Renal cortex interstitium (tissue), 11 donors: ENCODE measurements around the gene CCM2. TPM values are rescaled to one million over a fixed set of nuclear protein-coding genes. Genes with fewer than 3 reads are reported as not detected.

ENCODE experiments used
- DNase-seq, 11 donors: peaks; one replicate each; pipeline ENCODE4 v3.0.0-alpha.2; 2013; ENCODE audit warnings: low read depth in 9 of 11, low spot score in 4 of 11; ENCODE audit errors: extremely low read depth in 1 of 11
- polyA plus RNA-seq, 3 donors: library from polyadenylated mRNA; unstranded; fragments of 120-200 nt; gene quantifications; one replicate each; pipeline ENCODE4 v1.2.1, GENCODE V29; 2013; ENCODE audit not compliant: insufficient read length in 3 of 3

CCM2 gene
- polyA plus RNA-seq, 3 donors = 23.8 to 32.9 (median 26.1) TPM

DNA sequence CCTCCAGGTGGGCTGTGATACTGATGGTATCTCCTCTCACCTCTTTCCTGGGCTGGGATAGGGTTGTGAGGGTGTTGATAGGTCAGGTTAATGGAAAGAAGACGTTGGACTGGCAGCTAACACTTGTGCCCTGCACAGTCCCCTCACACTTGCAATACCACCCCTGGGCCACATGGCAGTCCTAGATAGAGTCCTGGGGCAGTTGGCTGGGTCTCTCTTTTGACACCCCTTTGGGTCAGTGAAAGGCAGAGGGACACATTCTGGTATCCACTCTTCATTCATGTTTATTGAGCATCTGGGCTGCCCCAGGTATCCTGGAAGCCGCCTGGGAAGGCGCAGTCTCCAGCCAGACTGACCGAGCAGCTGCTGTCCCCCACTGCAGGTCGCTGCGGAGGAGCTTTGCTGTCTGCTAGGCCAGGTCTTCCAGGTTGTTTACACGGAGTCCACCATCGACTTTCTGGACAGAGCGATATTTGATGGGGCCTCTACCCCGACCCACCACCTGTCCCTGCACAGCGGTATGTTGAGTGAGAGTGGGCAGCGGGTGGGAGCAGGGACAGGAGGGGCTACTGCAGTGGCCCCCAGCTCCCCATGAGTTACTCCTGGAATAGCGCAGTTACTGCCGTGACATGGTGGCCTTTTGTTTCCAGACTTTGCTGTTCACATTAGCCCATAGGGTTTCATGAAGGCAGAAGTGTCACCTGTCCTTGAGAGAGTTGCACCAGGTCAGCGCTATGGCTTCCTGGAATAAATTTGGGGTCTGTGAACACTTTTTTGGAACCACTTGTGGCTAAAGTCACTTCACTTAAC lies 69.6 kb downstream of the CCM2 start:
- no peak for DNase-seq

GRCh38 chr7:45070254-45070642 lies 70.2 kb downstream of the CCM2 start:
- no peak for DNase-seq

DNA sequence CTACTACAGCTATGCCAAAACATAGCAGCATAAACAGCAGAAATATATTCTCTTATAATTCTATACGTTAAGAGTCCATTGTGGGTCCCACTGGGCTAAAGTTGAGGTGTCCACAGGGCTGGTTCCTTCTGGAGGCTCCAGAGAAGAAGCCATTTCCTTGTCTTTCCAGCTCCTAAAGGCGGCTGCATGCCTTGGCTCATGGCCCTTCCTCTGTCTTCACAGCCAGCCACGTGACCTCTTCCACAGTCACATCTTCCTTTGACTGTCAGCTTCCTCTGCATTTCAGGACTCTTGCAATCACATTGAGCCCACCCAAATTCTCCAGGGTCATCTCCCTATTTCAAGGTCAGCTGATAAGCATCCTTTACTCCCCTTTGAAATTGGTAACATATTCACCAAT lies 71.5 kb downstream of the CCM2 start:
- no peak for DNase-seq

DNA sequence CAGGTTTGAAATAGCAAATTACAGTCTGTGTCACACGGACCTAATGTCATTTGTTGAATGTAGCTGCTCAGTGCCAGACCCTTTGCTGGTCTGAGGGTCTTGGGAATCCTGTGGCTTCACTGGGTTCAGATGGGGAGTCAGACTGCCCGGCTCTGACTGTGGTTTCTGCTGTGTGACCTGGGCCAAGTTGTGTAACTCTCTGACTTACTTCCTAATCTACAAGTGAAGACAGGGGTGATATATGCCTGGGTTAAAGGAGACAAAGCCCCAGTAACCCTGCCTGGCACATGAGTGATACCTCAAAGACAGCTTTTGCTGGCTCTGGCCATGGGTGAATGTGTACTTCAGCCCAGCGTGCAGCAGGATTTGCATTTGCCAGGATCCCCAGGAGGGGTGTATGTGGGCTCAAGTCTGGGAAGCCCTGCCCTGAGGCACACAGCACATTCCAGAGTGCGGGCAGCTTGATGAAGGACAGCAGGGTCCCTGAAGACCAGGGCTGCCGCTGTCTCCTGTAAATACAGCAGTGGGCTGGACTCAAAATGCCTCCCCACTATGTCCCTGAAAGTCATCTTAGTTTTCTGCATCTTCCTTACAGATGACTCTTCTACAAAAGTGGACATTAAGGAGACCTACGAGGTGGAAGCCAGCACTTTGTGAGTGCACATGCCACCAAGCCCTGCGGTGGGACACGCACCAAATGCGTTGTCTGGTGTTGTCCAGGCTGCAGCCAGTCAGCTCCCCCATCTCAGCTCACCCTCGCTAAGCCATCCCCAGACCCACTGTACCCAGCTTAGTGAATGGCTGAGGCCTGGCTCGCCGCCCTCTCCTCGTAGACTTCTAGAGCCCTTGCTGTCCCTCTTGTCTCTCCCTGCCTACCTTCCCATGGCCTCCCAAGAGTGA lies 72.4 kb downstream of the CCM2 start:
- DNase-seq = no peak

DNA sequence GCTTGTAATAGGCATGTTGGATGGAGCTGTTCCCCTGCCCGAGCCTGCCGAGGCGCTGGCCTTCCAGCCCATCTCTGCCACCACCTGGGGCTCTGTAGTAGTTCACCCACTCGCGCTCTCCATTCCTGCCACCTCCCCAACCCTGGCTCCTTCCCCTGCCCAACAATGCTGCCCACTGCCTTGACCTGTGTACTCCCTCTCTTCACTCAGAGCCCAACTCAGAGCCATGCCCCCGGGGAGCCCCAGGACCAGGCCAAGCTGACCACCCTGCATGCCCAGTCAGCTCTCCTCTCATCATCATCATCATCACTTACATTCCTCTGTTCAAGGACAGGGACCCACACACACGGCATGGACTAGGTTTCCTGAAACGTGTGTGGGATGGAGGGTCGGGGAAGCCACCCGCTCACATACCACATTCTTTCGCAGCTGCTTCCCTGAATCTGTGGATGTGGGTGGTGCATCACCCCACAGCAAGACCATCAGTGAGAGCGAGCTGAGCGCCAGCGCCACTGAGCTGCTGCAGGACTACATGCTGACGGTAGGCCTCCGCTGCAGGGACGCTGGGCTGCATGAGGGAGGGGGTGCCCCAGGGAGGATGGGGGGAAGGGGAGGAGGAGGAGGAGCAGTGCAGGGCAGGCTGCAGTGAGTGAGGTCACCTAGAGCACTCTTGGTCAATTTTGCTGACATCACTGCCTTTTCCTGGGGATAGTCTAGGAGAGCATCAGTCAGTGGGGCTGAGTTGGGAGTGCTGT lies 73.2 kb downstream of the CCM2 start:
- no peak for DNase-seq

- DNase-seq = no peak
These were observed 74.0 kb downstream of the CCM2 start for GRCh38 chr7:45073786-45074527.

DNA sequence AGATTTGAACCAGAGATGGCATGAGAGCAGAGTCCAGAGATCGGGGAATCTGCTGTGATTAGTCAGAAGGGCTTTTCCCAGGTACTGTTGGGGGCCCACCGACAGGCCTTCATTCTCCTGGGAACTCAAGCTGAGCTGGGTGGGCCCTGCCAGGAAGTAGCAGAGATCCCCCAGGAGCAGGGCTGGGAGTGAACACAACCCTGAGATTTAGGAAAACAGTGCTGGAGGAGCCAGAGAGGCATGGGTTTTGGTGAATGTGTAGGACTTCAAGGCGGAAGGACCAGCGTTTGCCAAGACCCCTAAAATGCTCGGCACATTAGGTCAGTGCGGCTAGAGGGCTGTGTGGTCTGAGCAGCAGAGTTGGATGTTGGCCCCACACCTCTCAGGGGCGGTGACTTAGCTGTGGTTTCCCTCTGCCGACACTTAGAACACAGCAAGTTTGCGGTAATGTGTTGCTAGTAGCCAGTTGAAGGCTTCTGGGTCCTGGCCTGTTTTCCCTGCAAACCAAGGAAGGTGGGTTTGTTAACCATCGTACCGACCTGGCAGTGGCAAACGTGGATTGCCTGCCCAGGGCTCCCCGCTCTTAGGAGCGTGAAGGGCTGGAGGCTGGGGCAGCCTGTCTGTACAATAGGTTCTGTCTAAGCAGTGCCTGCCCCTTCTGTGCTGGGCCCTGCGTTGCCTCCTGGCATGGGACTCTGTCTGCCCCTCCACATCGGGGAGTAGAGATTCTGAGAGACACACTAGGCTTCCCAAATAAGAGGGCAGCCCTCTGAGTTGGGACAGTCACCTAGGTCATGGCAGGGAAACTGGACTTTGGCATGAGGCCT lies 74.7 kb downstream of the CCM2 start:
- no peak for DNase-seq

DNA sequence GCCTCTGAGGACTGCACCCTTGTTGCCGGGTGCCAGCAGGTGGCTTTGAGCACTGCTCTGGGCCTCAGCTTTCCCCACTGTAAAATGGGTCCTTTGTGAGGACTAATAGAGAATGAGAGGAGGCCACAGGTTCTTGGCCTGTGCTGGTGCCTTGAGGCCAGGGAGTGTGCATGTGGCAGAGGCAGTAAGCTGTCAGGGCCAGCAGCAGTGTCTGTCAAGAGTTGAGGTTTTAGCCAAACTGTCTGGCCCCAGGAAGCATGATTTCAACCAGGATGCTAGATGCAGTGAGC lies 75.3 kb downstream of the CCM2 start:
- no peak for DNase-seq

DNA sequence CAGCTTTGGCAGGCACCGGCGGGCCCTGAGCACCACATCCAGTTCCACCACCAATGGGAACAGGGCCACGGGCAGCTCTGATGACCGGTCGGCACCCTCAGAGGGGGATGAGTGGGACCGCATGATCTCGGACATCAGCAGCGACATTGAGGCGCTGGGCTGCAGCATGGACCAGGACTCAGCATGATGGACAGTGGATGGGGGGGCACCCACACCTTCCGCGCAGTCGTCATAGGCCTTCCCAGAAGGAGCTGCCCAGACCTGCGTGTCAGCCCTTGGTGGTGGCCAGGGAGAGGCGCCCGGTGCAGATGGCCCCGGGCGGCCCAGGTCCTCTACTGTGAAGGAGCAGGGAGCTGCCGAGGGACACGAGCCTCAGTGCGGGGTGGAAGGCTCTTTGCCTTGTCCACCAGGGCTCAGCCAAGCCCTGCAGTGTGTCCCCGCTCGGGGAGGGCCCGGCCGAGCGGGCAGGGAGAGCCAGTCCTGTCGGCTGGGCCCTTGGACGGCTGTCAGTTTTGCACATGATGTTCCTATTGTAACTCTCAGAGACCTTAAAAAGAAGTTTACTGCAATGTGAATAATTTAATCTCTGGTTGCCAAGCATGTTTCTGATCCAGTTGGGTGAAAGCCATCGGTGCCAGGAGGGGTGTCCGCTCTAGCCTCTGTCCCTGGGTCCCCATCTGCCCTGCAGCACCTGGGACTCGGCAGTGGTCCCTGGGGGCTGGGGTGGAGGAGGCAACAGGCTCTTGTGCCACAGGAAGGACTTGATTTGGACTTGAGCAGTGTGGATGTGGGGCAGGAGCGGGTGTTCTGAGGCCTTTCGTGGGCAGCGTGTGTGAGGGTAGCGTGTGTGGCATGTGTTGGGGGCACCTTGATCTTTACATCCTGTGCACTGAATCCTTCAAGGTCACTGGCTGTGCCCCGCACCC lies 76.1 kb downstream of the CCM2 start:
- DNase-seq = no peak

- DNase-seq = no peak
These were observed 76.9 kb downstream of the CCM2 start for GRCh38 chr7:45076946-45077345.

DNA sequence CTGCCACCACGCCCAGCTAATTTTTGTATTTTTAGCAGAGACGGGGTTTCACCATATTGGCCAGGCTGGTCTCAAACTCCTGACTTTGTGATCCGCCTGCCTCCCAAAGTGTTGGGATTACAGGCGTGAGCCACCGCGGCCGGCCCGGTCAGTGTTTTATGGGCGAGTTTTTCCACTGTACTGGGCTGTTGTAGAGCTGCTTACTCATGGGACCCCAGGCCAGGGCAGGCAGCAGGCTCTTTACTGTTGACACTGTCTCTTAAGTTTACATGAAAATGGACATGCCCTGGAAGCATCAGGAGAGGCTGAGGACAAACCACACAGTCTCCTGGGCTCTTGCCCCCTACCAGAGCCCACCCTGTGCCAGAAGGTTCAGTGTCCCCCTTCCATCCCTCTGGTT lies 77.6 kb downstream of the CCM2 start:
- DNase-seq = no peak

- no peak for DNase-seq
These were observed 78.2 kb downstream of the CCM2 start for GRCh38 chr7:45078125-45078681.

DNA sequence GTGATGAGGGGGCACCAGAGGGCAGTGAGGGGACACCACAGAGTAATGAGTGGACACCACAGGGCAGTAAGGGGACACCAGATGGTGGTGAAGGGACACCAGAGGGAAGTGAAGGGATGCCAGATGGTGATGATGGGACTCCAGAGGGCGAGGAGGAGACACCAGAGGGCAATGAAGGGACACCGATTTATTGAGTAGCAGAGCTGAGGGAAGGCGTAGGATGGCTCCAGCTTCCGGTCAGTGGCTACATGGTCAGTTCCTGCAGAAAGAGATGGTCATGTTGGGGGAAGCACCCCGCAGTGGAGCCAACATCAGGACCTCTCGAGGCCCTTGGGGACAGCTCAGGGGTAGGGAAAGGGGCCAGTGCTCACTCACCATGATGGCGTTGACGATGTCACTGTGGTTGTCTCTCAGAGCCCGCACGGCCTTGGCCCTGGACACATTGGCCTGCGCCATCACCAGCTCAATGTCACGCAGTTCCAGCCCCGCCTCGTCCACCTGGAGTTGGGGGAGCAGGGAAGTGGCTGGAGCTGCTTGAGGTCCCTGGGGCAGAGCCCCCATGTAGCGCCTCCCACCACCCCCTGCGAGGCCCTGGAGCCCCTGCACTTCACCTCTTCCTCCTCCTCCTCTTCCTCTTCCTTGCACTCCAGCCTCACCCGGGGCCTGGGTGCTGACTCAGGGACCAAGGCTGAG lies 80.4 kb downstream of the CCM2 start:
- DNase-seq = no peak

- DNase-seq = no peak
These were observed 81.1 kb downstream of the CCM2 start for GRCh38 chr7:45080958-45081669.

DNA sequence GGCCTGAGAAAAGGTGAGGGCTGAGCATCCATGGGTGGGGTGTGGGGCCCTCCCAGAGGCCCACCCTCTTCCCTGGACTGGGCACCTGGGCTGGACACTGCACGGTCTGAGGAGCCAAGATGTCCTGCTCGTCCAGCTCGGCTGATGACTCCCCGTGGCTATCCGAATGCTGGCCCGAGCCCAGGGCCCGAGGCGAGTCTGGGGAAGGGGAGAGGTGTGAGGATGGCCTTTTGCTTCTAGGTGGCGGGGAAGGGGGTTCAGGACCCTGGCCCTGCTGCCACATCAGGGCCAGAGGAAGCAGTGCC lies 81.6 kb downstream of the CCM2 start:
- no peak for DNase-seq
